Stimulated activated CD8-positive, alpha-beta memory T cell treated with anti-CD3 and anti-CD28 coated beads, Interleukin-2, amount 100 ng/mL, for 48 hours (primary cell): ENCODE results near the gene DLGAP1.
"Not testable (repeated sequence)": the region's sequence is repeated elsewhere in the genome, so short reads cannot be mapped to it uniquely, and the experiment has no call there.

Experiments
- DNase-seq, 2 donors: peaks; one replicate each; pipeline ENCODE4 v3.0.0-alpha.2; 2020; ENCODE audit warnings: low read depth in 2 of 2

Gene DLGAP1

GRCh38 chr18:3660739-3661515 is 794.2 kb downstream of the DLGAP1 start:
- DNase-seq, result no peak

- DNase-seq, result no peak
Measured at GRCh38 chr18:3658529-3658928, 796.6 kb downstream of the DLGAP1 start.

DNA sequence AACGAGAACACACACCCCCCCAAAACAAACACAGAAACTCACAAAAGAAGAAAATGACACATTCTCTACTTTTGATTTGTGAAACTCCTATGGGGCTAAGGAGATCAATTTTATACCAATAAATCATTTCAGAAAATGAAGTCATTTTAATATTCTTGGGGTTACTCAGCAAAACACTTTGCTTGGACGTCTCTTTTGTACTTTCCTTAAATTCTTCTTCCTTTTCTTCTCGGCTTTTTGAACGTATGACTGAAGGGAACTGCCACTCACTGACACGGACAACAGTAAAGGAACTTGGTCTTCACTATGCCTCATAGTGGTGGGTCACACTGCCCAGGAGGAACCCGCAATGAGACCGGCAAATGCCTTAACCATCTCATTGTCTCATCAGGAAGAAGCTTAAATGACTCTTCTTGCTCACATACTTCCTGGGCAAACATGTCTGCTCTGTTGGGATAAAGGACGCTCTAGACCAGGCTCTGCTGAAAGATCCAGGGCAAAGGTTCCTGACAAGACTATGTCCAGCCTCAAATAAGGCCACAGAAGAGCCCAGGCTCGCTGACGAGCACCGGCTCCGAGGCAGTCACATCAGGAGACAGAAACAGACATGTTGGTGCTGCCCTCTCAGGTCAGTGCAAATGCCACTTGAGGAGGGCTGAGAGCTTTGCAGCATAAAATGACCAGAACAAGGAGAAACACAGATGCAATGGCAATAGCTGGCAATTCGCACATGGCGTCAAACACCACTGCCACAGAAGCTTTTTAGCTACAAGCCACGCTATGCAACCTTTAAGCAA is 799.7 kb downstream of the DLGAP1 start:
- no peak for DNase-seq

- DNase-seq, result no peak
Measured at GRCh38 chr18:3654442-3655253, 800.5 kb downstream of the DLGAP1 start.

GRCh38 chr18:3653851-3654441 is 801.2 kb downstream of the DLGAP1 start:
- no peak for DNase-seq

DNA sequence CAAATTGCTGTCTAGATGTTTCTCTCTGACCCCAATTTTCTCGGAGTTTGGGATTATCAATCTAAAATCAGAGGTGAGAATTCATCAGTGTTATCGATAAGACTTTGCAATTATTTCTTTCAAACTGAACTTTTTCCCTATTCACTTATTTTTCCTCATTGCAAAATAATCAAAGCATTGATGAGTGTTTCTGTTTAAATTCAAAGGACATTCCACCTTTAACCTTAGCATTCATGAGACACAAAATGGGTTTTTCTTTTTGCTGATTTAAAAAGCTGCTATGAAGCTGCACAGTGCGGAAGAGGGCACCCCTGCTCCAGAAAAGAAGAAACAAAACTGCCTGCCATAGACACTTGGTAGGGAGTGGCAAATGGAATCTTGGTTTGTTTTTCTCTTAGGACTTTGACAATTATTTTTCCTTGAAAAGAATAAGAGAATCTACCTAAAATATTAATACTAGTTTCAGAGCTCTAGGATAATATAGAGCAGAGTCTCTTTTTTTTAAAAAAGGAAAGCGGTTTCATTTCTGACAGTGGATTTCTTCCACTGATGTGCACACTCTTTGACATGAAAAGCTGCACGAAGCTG is 801.8 kb downstream of the DLGAP1 start:
- no peak for DNase-seq

- peak; percentile 43 to 56 for DNase-seq
Measured at GRCh38 chr18:3652380-3653262, 802.5 kb downstream of the DLGAP1 start.

DNA sequence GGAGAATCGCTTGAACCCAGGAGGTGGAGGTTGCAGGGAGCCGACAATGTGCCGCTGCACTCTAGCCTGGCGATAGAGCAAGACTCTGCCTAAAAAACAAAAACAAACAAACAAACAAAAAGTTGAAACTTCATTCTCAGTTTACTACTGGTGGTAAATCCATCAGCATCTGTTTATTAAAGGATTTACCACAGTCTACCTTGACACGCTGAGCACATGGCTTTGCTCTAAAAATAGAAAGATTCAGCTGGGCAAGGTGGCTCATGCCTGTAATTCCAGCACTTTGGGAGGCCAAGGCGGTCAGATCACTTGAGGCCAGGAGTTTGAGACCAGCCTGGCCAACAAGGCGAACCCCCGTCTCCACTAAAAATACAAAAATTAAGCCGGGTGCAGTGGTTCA is 803.8 kb downstream of the DLGAP1 start:
- no peak for DNase-seq

DNA sequence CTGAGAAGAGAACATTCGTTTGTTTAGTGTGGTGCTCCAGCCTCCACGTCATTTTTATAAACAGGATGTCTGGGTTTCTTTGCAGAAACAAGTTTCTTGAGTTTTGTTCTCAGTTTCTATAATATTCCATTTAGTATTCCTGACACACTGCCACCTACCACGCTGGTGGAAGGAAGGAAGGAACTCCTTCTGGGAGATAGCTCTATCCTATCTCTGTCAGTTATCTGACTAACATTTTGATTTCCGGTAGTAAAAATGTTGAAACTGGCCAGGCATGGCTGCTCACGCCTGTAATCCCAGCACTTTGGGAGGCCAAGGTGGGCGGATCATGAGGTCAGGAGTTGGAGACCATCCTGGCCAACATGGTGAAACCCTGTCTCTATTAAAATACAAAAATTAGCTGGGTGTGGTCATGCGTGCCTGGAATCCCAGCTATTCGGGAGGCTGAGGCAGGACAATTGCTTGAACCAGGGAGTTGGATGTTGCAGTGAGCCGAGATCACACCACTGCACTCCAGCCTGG is 804.5 kb downstream of the DLGAP1 start:
- DNase-seq, result not testable (repeated sequence)

GRCh38 chr18:3649633-3650426 is 805.3 kb downstream of the DLGAP1 start:
- DNase-seq, result no peak

DNA sequence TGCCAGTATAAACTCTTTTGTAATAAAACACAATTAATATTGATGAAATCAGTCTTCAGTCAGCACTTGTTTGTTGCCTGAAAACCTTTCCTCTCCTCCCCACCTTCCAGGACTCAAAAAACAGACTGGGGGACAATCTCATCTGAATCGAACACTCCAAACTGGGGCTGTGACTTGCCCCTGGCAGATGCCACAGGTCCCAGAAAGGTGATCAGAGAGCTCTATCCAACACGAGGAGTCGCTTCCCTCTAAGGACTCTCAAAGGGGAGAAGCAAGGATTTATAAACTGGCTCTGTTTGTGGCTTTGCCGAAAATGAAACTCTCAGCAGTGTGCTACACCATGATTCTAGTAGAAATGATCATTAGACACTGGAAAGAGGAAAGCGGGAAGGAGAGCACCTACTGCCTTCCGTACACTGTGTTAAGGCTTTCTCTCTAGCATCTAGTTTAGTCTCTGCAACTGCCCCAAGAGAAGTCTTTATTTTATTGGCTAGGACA is 805.9 kb downstream of the DLGAP1 start:
- DNase-seq, result no peak

GRCh38 chr18:3648641-3649040 is 806.5 kb downstream of the DLGAP1 start:
- DNase-seq, result no peak

GRCh38 chr18:3648200-3648599 is 806.9 kb downstream of the DLGAP1 start:
- no peak for DNase-seq

DNA sequence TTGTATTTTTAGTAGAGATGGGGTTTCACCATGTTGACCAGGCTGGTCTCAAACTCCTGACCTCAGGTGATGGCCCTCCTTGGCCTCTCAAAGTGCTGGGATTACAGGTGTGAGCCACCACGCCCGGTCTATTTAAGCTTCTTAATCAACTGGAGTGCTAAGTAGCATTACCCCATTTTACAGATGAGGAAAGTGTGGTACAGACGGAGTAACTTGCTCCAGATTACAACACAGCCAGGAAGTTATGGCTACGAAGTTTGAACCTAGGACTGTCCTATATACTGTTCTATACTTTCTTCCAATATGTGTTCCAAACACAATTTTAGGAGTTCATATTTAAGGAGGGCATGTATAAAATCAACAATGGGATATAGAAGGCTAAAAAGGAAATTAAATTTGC is 807.5 kb downstream of the DLGAP1 start:
- no peak for DNase-seq

- DNase-seq, result no peak
Measured at GRCh38 chr18:3645384-3646156, 809.5 kb downstream of the DLGAP1 start.

DNA sequence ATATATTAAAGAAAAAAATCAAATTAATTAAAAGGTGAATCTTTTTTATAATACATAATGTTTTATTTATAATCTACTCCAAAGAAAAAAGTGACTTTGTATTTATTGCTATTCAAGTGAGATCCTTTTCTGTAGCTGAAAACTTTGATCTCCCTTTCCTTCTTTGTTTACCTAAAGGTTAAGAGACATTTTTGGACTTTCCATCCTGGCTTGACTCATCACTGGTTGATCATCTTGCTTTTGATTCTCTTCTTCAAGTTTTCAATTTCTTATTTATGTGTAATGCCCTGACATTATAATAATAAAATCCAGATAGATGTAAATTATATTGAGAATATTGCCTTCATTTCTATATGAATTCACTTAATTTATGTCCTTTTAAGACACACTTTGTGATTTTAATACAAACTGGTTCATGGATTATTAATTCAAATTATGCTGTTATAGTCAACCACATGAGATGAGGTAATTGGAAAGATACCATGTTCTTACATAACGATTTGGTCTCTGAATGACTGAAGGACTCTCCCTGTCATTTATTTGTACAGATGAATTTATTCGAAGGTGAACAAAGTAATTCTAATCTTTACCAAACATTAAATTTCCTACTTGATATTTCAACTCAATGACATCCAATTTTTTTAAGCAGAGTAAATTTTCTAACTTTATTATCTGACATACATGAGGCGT is 820.7 kb downstream of the DLGAP1 start:
- DNase-seq, result no peak

GRCh38 chr18:3631887-3632286 is 823.2 kb downstream of the DLGAP1 start:
- no peak for DNase-seq

- no peak for DNase-seq
Measured at GRCh38 chr18:3626929-3627458, 828.1 kb downstream of the DLGAP1 start.
